ENCODE data around the gene EGFLAM. TPM values are rescaled to one million over a fixed set of nuclear protein-coding genes. Genes with fewer than 3 reads are reported as not detected.

Gene EGFLAM
- total RNA-seq, 1 donor from 2014 or later = 0.69 TPM

GRCh38 chr5:38284384-38284783 is 26.0 kb downstream of the EGFLAM start:
- no peak for DNase-seq (ENCODE audit: low spot score, unreplicated experiment)
- no peaks in the 10 kb centered on the region for H3K9me3 Mint-ChIP-seq (ENCODE audit: low read depth)
- H3K36me3 Mint-ChIP-seq (ENCODE audit: insufficient read depth) = no peaks in the 10 kb centered on the region
- H3K4me3 Mint-ChIP-seq (ENCODE audit: low read depth) = no peak overlapping the region
- H3K4me1 Mint-ChIP-seq (ENCODE audit: low read depth) = peaks cover 2% of the 10 kb centered on the region
- no peaks in the 10 kb centered on the region for H3K27me3 Mint-ChIP-seq
- H3K27ac Mint-ChIP-seq = no peak overlapping the region
- no peak for TF ChIP-seq CTCF (IDR thresholded peaks at IDR 0.05; ENCODE audit: unreplicated experiment)

- peaks cover 2% of the 10 kb centered on the region for H3K4me1 Mint-ChIP-seq (ENCODE audit: low read depth)
- no peaks in the 10 kb centered on the region for H3K27me3 Mint-ChIP-seq
- H3K9me3 Mint-ChIP-seq (ENCODE audit: low read depth) = no peaks in the 10 kb centered on the region
- H3K36me3 Mint-ChIP-seq (ENCODE audit: insufficient read depth) = no peaks in the 10 kb centered on the region
- no peak for TF ChIP-seq CTCF (IDR thresholded peaks at IDR 0.05; ENCODE audit: unreplicated experiment)
- DNase-seq (ENCODE audit: low spot score, unreplicated experiment) = no peak
- no peak overlapping the region for H3K4me3 Mint-ChIP-seq (ENCODE audit: low read depth)
- H3K27ac Mint-ChIP-seq = no peak overlapping the region
Observed at GRCh38 chr5:38285226-38285625, 26.9 kb downstream of the EGFLAM start.

- H3K9me3 Mint-ChIP-seq (ENCODE audit: low read depth) = no peaks in the 10 kb centered on the region
- no peaks in the 10 kb centered on the region for H3K27me3 Mint-ChIP-seq
- H3K4me1 Mint-ChIP-seq (ENCODE audit: low read depth) = peaks cover 2% of the 10 kb centered on the region
- DNase-seq (ENCODE audit: low spot score, unreplicated experiment) = no peak
- H3K4me3 Mint-ChIP-seq (ENCODE audit: low read depth) = no peak overlapping the region
- no peaks in the 10 kb centered on the region for H3K36me3 Mint-ChIP-seq (ENCODE audit: insufficient read depth)
- no peak for TF ChIP-seq CTCF (IDR thresholded peaks at IDR 0.05; ENCODE audit: unreplicated experiment)
- H3K27ac Mint-ChIP-seq = no peak overlapping the region
Observed at GRCh38 chr5:38286002-38286401, 27.6 kb downstream of the EGFLAM start.

GRCh38 chr5:38287124-38287523 is 28.8 kb downstream of the EGFLAM start:
- Mint-ChIP-seq H3K27me3 (no peaks in the 10 kb centered on the region), H3K27ac (no peak overlapping the region), H3K36me3 (ENCODE audit: insufficient read depth) (no peaks in the 10 kb centered on the region), H3K4me3 (ENCODE audit: low read depth) (no peak overlapping the region), H3K4me1 (ENCODE audit: low read depth) (peaks cover 5% of the 10 kb centered on the region), H3K9me3 (ENCODE audit: low read depth) (no peaks in the 10 kb centered on the region)
- TF ChIP-seq CTCF (IDR thresholded peaks at IDR 0.05; ENCODE audit: unreplicated experiment) = no peak
- DNase-seq (ENCODE audit: low spot score, unreplicated experiment) = no peak

GRCh38 chr5:38289457-38289856 is 31.1 kb downstream of the EGFLAM start:
- H3K9me3 Mint-ChIP-seq (ENCODE audit: low read depth) = no peaks in the 10 kb centered on the region
- H3K36me3 Mint-ChIP-seq (ENCODE audit: insufficient read depth) = no peaks in the 10 kb centered on the region
- no peak overlapping the region for H3K27ac Mint-ChIP-seq
- H3K4me1 Mint-ChIP-seq (ENCODE audit: low read depth) = peaks cover 5% of the 10 kb centered on the region
- H3K27me3 Mint-ChIP-seq = no peaks in the 10 kb centered on the region
- TF ChIP-seq CTCF (IDR thresholded peaks at IDR 0.05; ENCODE audit: unreplicated experiment) = no peak
- DNase-seq (ENCODE audit: low spot score, unreplicated experiment) = no peak
- no peak overlapping the region for H3K4me3 Mint-ChIP-seq (ENCODE audit: low read depth)
